Activated T-cell treated with anti-CD3 and anti-CD28 coated beads, Interleukin-2, amount 50 U/mL, for 72 hours (primary cell): ENCODE data around the gene ZNF384. TPM values are rescaled to one million over a fixed set of nuclear protein-coding genes. Genes with fewer than 3 reads are reported as not detected.
A peak's percentile ranks its signal among the peaks of the same experiment; 100 is the strongest.

Source experiments
- ATAC-seq, 2 donors: fragments of 150-1000 bp; cut with Tn5 transposase; replicated peaks in 1 of 2; 2 replicates each; pipeline ENCODE4 v1.10.0; 2021; ENCODE audit warnings: moderate library complexity in 2 of 2, mild to moderate bottlenecking in 1 of 2
- DNase-seq, 2 donors: peaks; one replicate each; pipeline ENCODE4 v3.0.0; 2021 to 2022; ENCODE audit warnings: mixed read lengths in 1 of 2
- H3K27ac Mint-ChIP-seq: one replicate; pipeline ENCODE4 v1.8.0; 2022; ENCODE audit warnings: mild to moderate bottlenecking, moderate library complexity, mixed read lengths
- H3K27me3 Mint-ChIP-seq: one replicate; pipeline ENCODE4 v1.8.0; 2022; ENCODE audit warnings: low read depth, mixed read lengths
- H3K36me3 Mint-ChIP-seq, 2 donors: one replicate each; pipeline ENCODE4 v1.8.0; 2022; ENCODE audit warnings: mixed read lengths in 2 of 2, mild to moderate bottlenecking in 1 of 2; ENCODE audit not compliant: insufficient read depth in 2 of 2
- H3K4me1 Mint-ChIP-seq: one replicate; pipeline ENCODE4 v1.8.0; 2022; ENCODE audit warnings: low read depth, mixed read lengths
- H3K4me3 Mint-ChIP-seq, 2 donors: one replicate each; pipeline ENCODE4 v1.8.0; 2022; ENCODE audit warnings: mild to moderate bottlenecking in 2 of 2, mixed read lengths in 2 of 2, moderate library complexity in 2 of 2
- H3K9me3 Mint-ChIP-seq, 2 donors: one replicate each; pipeline ENCODE4 v1.8.0; 2022; ENCODE audit warnings: mixed read lengths in 2 of 2
- total RNA-seq, 2 donors: library from RNA; stranded (reverse); gene quantifications; one replicate each; pipeline ENCODE4 v1.2.3, GENCODE V29; 2022

Gene ZNF384
- total RNA-seq, 2 donors from 2014 or later = 78.1 to 82.2 TPM

DNA sequence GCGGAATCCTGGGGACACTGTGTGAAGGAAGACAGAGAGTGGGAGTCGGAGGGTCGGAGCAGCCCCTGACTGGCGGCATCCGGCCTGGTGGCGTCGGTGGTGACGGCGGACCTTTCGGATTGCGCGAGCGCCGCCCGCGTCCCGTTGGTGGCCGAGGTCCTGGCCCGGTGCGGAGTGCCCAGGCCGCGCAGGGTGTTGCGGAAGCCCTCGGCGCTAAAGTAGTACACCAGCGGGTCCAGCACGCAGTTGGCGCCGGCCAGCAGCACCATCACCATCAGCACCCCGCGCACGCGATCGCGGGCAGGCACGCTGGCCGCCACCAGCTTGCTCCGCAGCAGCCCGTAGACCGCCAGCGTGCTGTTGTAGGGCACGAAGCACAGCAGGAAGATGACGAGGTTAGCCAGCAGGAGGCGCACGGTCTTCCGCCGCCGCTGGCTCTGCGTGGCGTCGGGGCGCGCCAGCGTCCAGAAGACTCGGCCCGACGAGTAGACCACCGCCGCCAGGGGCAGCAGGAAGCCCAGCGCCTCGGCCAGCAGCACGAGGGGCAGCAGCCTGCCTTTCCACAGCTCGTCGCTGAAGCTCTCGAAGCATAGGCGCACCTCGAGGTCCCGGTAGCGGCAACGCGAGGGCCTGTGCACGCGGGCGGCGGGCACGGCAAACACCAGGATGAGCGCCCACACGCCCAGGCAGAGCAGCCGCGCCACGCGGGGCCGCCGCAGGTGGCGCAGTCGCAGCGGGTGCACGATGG, 68.9 kb downstream of the ZNF384 start:
- ATAC-seq (peak; percentile 76 to 86), DNase-seq (peak; percentile 57 to 71)
- H3K4me1 Mint-ChIP-seq = peaks cover 7% of the 10 kb centered on the region
- no peaks in the 10 kb centered on the region for H3K36me3 Mint-ChIP-seq
- H3K27me3 Mint-ChIP-seq = no peaks in the 10 kb centered on the region
- no peak overlapping the region for H3K27ac Mint-ChIP-seq
- H3K9me3 Mint-ChIP-seq = no peaks in the 10 kb centered on the region
- H3K4me3 Mint-ChIP-seq = peak overlapping the region; percentile 69 to 71

DNA sequence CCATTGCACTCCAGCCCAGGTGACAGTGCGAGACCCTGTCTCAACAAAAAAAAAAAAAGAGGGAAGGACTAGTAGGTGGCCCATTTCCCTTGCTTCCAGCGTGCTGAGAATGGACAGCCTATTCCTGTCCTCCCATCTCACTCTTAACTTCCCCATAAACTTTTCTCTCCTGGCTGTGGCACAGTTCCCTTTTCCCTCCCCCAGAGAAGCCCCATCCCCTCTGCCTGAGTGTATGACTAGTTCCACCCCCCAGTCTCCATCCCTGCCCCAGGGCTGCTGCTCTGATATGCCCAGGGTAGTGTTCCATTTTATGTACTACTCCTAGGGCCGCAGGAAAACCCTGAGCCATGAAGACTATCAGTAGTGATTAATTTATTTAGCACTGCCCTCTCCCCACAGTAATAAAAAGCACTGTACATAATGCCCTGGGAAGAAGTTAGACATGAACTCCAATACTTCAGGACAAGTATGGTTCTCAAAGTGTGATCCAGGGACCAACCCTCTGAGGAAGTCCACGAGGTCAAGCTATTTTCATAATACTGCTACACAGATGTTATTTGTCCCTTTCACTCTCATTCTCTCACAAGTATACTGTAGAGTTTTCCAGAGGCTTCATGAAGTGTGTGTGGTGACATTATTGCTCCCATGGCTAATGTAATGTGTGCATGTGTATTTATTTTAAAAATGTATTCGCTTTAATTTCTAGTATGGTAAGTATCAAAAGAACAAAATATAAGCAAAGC, 70.5 kb downstream of the ZNF384 start:
- Mint-ChIP-seq H3K27ac (peak overlapping the region; percentile 72), H3K36me3 (no peaks in the 10 kb centered on the region), H3K4me3 (no peak overlapping the region), H3K27me3 (no peaks in the 10 kb centered on the region), H3K4me1 (peaks cover 12% of the 10 kb centered on the region), H3K9me3 (no peaks in the 10 kb centered on the region)
- DNase-seq (no peak), ATAC-seq (no peak)

Other genes with a start within 250 kb of the ZNF384 start
- gene CD27, start 244.4 kb downstream of the ZNF384 start, total RNA-seq = 10 to 100 TPM; 53.1 to 90.5 TPM
- gene TAPBPL, start 237.3 kb downstream of the ZNF384 start, total RNA-seq = 10 to 100 TPM; 26.0 to 29.6 TPM
- gene VAMP1, start 218.7 kb downstream of the ZNF384 start, total RNA-seq = 10 to 100 TPM; 51.2 to 53.1 TPM
- gene MRPL51, start 196.1 kb downstream of the ZNF384 start, total RNA-seq = 100 to 1,000 TPM; 170 to 179 TPM
- 100 to 1,000 TPM; 156 to 168 TPM for gene NCAPD2, start 195.3 kb downstream of the ZNF384 start, total RNA-seq
- gene GAPDH, start 154.9 kb downstream of the ZNF384 start, total RNA-seq = 1,000 to 10,000 TPM; 4,101 to 4,234 TPM
- 10 to 100 TPM; 14.2 to 17.0 TPM for gene IFFO1, start 133.3 kb downstream of the ZNF384 start, total RNA-seq
- 10 to 100 TPM; 76.9 to 89.8 TPM for gene NOP2, start 121.1 kb downstream of the ZNF384 start, total RNA-seq
- 100 to 1,000 TPM; 292 to 299 TPM for gene CHD4, start 82.0 kb downstream of the ZNF384 start, total RNA-seq
- gene LPAR5, start 53.4 kb downstream of the ZNF384 start, total RNA-seq = 1 to 10 TPM; 4.1 to 8.9 TPM
- gene ACRBP, start 41.9 kb downstream of the ZNF384 start, total RNA-seq = 1 to 10 TPM; 5.2 to 6.1 TPM
- gene ING4, start 26.3 kb downstream of the ZNF384 start, total RNA-seq = 10 to 100 TPM; 27.6 to 28.0 TPM
- under 1 TPM; 0.58 to 0.76 TPM for gene PIANP, start 11.4 kb upstream of the ZNF384 start, total RNA-seq
- 10 to 100 TPM; 30.2 to 39.7 TPM for gene COPS7A, start 34.7 kb upstream of the ZNF384 start, total RNA-seq
- gene MLF2, start 63.8 kb upstream of the ZNF384 start, total RNA-seq = 100 to 1,000 TPM; 122 to 134 TPM
- gene PTMS, start 77.0 kb upstream of the ZNF384 start, total RNA-seq = 100 to 1,000 TPM; 119 to 154 TPM
- gene LAG3, start 83.1 kb upstream of the ZNF384 start, total RNA-seq = 100 to 1,000 TPM; 117 to 188 TPM
- 100 to 1,000 TPM; 126 to 141 TPM for gene CD4, start 100.2 kb upstream of the ZNF384 start, total RNA-seq
- under 1 TPM; 0.72 to 0.93 TPM for gene GPR162, start 132.4 kb upstream of the ZNF384 start, total RNA-seq
- gene P3H3, start 139.0 kb upstream of the ZNF384 start, total RNA-seq = 1 to 10 TPM; 2.2 to 2.6 TPM
- gene GNB3, start 151.6 kb upstream of the ZNF384 start, total RNA-seq = 1 to 10 TPM in 1 of 2 donors, under 1 TPM in 1; 0.95 to 1.3 TPM
- 10 to 100 TPM; 67.7 to 94.8 TPM for gene CDCA3, start 161.9 kb upstream of the ZNF384 start, total RNA-seq
- gene USP5, start 162.8 kb upstream of the ZNF384 start, total RNA-seq = 100 to 1,000 TPM in 1 of 2 donors, 10 to 100 TPM in 1; 98.0 to 105 TPM
- gene TPI1, start 178.2 kb upstream of the ZNF384 start, total RNA-seq = 100 to 1,000 TPM; 504 to 562 TPM
- gene SPSB2, start 183.9 kb upstream of the ZNF384 start, total RNA-seq = 10 to 100 TPM in 1 of 2 donors, 1 to 10 TPM in 1; 9.6 to 10.4 TPM
- 10 to 100 TPM in 1 of 2 donors, 1 to 10 TPM in 1; 8.6 to 11.3 TPM for gene LRRC23, start 215.4 kb upstream of the ZNF384 start, total RNA-seq
- 100 to 1,000 TPM; 115 to 145 TPM for gene ENO2, start 225.2 kb upstream of the ZNF384 start, total RNA-seq
- gene ATN1, start 238.6 kb upstream of the ZNF384 start, total RNA-seq = 10 to 100 TPM; 51.4 to 64.9 TPM